SK-N-SH (cell line): ENCODE data around the gene ZHX3. TPM values are rescaled to one million over a fixed set of nuclear protein-coding genes. Genes with fewer than 3 reads are reported as not detected.

Experiments
- CTCF ChIA-PET: fragments of 300-600, 350-600 bp; formaldehyde crosslinking; extraction: SDS; loops from one replicate; lab custom pipeline; 2021; lab: Yijun Ruan, JAX
- POLR2A ChIA-PET: fragments of 350-600 bp; sonication (Branson Sonifier 250); formaldehyde crosslinking; extraction: SDS; loops from one replicate; lab custom pipeline; 2020; ENCODE audit warnings: antibody characterized with exemption, inconsistent platforms; lab: Yijun Ruan, JAX
- DNase-seq: peaks from one replicate; pipeline ENCODE4 v3.0.0; 2012
- H2AFZ ChIP-seq: fragments of 200-600 bp; sonication (generic); 2 replicates; pipeline ENCODE4 v1.8.1; 2016; ENCODE audit warnings: antibody characterized with exemption, mild to moderate bottlenecking, low read depth
- H3F3A ChIP-seq: fragments of 200-600 bp; sonication (generic); replicated peaks from 2 replicates; pipeline ENCODE3; 2016; ENCODE audit warnings: antibody characterized with exemption, mild to moderate bottlenecking; ENCODE audit not compliant: insufficient read depth
- H3K27ac ChIP-seq, 2 experiments: fragments of 200-500 bp in 1 of 2; fragments of 200-600 bp in 1 of 2; sonication (Bioruptor generic) in 1 of 2; sonication (generic), shearing (Covaris generic) in 1 of 2; 2 replicates each; pipeline versions ENCODE4 v1.5.1 to v1.6.1; 2014 to 2016; ENCODE audit warnings: low read depth in 2 of 2, inconsistent platforms in 1 of 2, low read length in 1 of 2, mild to moderate bottlenecking in 1 of 2, mixed read lengths in 1 of 2
- H3K27me3 ChIP-seq: fragments of 200-600 bp; sonication (generic), shearing (Covaris generic); 2 replicates; pipeline ENCODE4 v1.6.1; 2016; ENCODE audit warnings: mixed run types; ENCODE audit not compliant: insufficient read depth
- H3K36me3 ChIP-seq, 2 experiments: fragments of 200-500 bp in 1 of 2; fragments of 200-600 bp in 1 of 2; sonication (Bioruptor generic) in 1 of 2; sonication (generic) in 1 of 2; replicated peaks in 1 of 2; 2 replicates each; pipeline versions ENCODE3 to v1.5.1; 2014 to 2016; ENCODE audit warnings: low read length in 1 of 2, mild to moderate bottlenecking in 1 of 2; ENCODE audit not compliant: insufficient read depth in 2 of 2, control insufficient read depth in 1 of 2
- H3K4me1 ChIP-seq, 2 experiments: fragments of 200-500 bp in 1 of 2; fragments of 200-600 bp in 1 of 2; sonication (Bioruptor generic) in 1 of 2; sonication (generic), shearing (Covaris generic) in 1 of 2; 2 replicates each; pipeline versions ENCODE4 v1.5.1 to v1.6.1; 2014 to 2016; ENCODE audit warnings: low read depth in 1 of 2, low read length in 1 of 2, mixed run types in 1 of 2; ENCODE audit not compliant: insufficient read depth in 2 of 2, control insufficient read depth in 1 of 2
- H3K4me2 ChIP-seq: fragments of 200-600 bp; sonication (generic), shearing (Covaris generic); 2 replicates; pipeline ENCODE4 v1.6.1; 2017; ENCODE audit warnings: mixed run types
- H3K4me3 ChIP-seq, 2 experiments: fragments of 200-500 bp in 1 of 2; fragments of 200-600 bp in 1 of 2; sonication (Bioruptor generic) in 1 of 2; sonication (generic), shearing (Covaris generic) in 1 of 2; 2 replicates each; pipeline versions ENCODE4 v1.5.1 to v1.8.1; 2014 to 2016; ENCODE audit warnings: low read depth in 2 of 2, inconsistent platforms in 1 of 2, low read length in 1 of 2, mild to moderate bottlenecking in 1 of 2, mixed read lengths in 1 of 2, moderate library complexity in 1 of 2
- H3K79me2 ChIP-seq: fragments of 200-600 bp; sonication (generic); 2 replicates; pipeline ENCODE4 v1.8.1; 2017; ENCODE audit warnings: mild to moderate bottlenecking; ENCODE audit not compliant: insufficient read depth
- H3K9ac ChIP-seq: fragments of 200-600 bp; sonication (generic); 2 replicates; pipeline ENCODE4 v1.6.1; 2017; ENCODE audit warnings: mixed run types
- H3K9me2 ChIP-seq: fragments of 200-600 bp; sonication (generic); 2 replicates; pipeline ENCODE4 v1.6.1; 2017; ENCODE audit warnings: mixed run types
- H3K9me3 ChIP-seq: fragments of 200-600 bp; sonication (generic); 2 replicates; pipeline ENCODE4 v1.6.1; 2017; ENCODE audit warnings: mixed run types, mild to moderate bottlenecking, moderate library complexity
- H4K20me1 ChIP-seq: fragments of 200-600 bp; sonication (generic); 2 replicates; pipeline ENCODE4 v1.6.1; 2017; ENCODE audit warnings: mild to moderate bottlenecking, mixed run types; ENCODE audit not compliant: insufficient read depth
- CHD2 ChIP-seq: fragments of 150-350 bp; IDR thresholded peaks from 2 replicates; pipeline ENCODE4 v1.6.1; 2018; ENCODE audit warnings: low read length; ENCODE audit not compliant: partially characterized antibody
- EP300 ChIP-seq, 2 experiments: IDR thresholded peaks; 2 replicates each; pipeline versions ENCODE4 v1.4.0 to v1.6.1; 2012; ENCODE audit warnings: borderline replicate concordance in 1 of 2, low read depth in 1 of 2, low read length in 1 of 2
- FOSL2 ChIP-seq: IDR thresholded peaks from 2 replicates; pipeline ENCODE4 v1.4.0; 2012; ENCODE audit warnings: low read depth, mild to moderate bottlenecking, moderate library complexity, borderline replicate concordance
- FOXJ3 ChIP-seq: sonication (generic); formaldehyde crosslinking; IDR thresholded peaks from 2 replicates; pipeline ENCODE4 v1.5.1; 2020; ENCODE audit warnings: mild to moderate bottlenecking, missing genetic modification reagents
- GABPA ChIP-seq: IDR thresholded peaks from 2 replicates; pipeline ENCODE4 v1.4.0; 2012; ENCODE audit warnings: low read depth, mild to moderate bottlenecking
- GATA2 ChIP-seq: sonication (generic); formaldehyde crosslinking; IDR thresholded peaks from 2 replicates; pipeline ENCODE4 v1.5.0; 2020; ENCODE audit warnings: mild to moderate bottlenecking, missing genetic modification reagents
- NFIC ChIP-seq: IDR thresholded peaks from 2 replicates; pipeline ENCODE4 v1.4.0; 2012; ENCODE audit warnings: borderline replicate concordance
- NRF1 ChIP-seq: IDR thresholded peaks from 2 replicates; pipeline ENCODE4 v1.6.1; 2012; ENCODE audit warnings: low read depth, mild to moderate bottlenecking, low read length
- RFX5 ChIP-seq: IDR thresholded peaks from 2 replicates; pipeline ENCODE4 v1.6.1; 2012; ENCODE audit warnings: mild to moderate bottlenecking, improper control_type of control experiment, low read length
- RXRA ChIP-seq: IDR thresholded peaks from 2 replicates; pipeline ENCODE4 v1.4.0; 2012; ENCODE audit warnings: low read depth, mild to moderate bottlenecking, borderline replicate concordance
- SIN3A ChIP-seq: IDR thresholded peaks from 2 replicates; pipeline ENCODE4 v1.6.1; 2012; ENCODE audit warnings: low read depth, mild to moderate bottlenecking, low read length, moderate library complexity, borderline replicate concordance
- TEAD4 ChIP-seq: IDR thresholded peaks from 2 replicates; pipeline ENCODE4 v1.4.0; 2012; ENCODE audit warnings: mild to moderate bottlenecking, borderline replicate concordance; ENCODE audit not compliant: insufficient read depth
- YY1 ChIP-seq: IDR thresholded peaks from 2 replicates; pipeline ENCODE4 v1.4.0; 2012; ENCODE audit warnings: low read depth, mild to moderate bottlenecking
- WGBS: methylation state at CpG from one replicate; pipeline ENCODE4 v1.1.6; 2017; ENCODE audit warnings: low lambda C conversion rate; 5-methylcytosine and 5-hydroxymethylcytosine counted together
- polyA plus RNA-seq, 3 experiments: library from polyadenylated mRNA; depleted of rRNA; stranded (reverse); fragments of >200 nt; gene quantifications; 2 replicates each; pipeline ENCODE4 v1.2.3, GENCODE V29; 2012
- TF ChIP-seq, protein P1 (sequence below): fragments of 200-600 bp; sonication (generic); IDR thresholded peaks from 2 replicates; pipeline ENCODE4 v1.6.1; 2017; ENCODE audit warnings: antibody characterized with exemption, mild to moderate bottlenecking, moderate library complexity
- TF ChIP-seq, protein P2 (sequence below): IDR thresholded peaks from 2 replicates; pipeline ENCODE4 v1.6.1; 2012; ENCODE audit warnings: mild to moderate bottlenecking, low read depth, low read length, moderate library complexity
- TF ChIP-seq, protein P3 (sequence below): IDR thresholded peaks from 2 replicates; pipeline ENCODE4 v1.4.0; 2012; ENCODE audit warnings: low read depth, borderline replicate concordance
- TF ChIP-seq, protein P4 (sequence below): fragments of 150-350 bp; IDR thresholded peaks from 2 replicates; pipeline ENCODE4 v1.6.1; 2016; ENCODE audit warnings: mild to moderate bottlenecking, low read depth, low read length

ZHX3 gene
- polyA plus RNA-seq, 1 of the 3 experiments (the other 2 are of a cell fraction), result 6.0 TPM

DNA sequence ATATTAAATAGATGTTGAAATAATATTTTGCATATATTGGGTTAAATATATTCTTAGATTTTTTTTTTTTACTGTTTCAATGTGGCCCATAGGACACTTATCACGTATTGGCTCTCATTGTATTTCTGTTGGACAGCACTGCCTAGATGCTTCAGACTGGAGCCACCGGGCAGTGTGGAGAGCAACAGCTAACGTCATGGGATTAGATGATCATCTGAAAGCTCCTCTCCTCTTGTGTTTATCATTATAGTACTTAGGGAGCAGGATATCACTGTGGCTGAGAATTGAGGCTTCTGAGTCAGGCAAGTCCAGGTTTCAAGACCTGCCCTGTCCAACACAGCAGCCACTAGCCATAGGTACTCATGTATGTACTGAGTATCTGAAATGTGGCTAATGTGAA lies 87.4 kb downstream of the ZHX3 start:
- no peak for DNase-seq
- CTCF ChIA-PET, result interaction anchor here (6.1 kb wide), 1 partner anchor 57 kb away, joined by 47 read pairs; no protein-coding TSS in a partner anchor
- H3K9ac ChIP-seq, result no peak overlapping the region

DNA sequence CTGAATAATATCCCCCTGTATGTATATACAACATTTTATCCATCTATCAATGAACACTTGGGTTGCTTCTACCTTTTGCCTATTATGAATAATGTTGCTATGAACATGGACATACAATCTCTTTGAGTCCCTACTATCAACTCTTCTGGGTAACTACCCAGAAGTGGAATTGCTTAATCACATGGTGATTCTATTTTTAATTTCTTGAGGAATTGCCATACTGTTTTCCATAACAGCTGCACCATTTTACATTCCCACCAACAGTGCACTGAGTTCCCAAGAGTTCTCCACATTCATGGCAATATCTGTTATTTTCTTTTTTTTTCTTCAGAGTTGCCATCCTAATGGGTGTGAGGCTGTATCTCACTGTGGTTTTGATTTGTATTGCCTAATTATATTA lies 88.3 kb downstream of the ZHX3 start:
- no peaks in the 10 kb centered on the region for H3K9me3 ChIP-seq
- POLR2A ChIA-PET, result interaction anchor here (0.6 kb wide), 1 partner anchor 261 kb away, joined by 3 read pairs; no protein-coding TSS in a partner anchor
- H3K4me2 ChIP-seq, result no peak overlapping the region
- TF ChIP-seq, protein P1, sequence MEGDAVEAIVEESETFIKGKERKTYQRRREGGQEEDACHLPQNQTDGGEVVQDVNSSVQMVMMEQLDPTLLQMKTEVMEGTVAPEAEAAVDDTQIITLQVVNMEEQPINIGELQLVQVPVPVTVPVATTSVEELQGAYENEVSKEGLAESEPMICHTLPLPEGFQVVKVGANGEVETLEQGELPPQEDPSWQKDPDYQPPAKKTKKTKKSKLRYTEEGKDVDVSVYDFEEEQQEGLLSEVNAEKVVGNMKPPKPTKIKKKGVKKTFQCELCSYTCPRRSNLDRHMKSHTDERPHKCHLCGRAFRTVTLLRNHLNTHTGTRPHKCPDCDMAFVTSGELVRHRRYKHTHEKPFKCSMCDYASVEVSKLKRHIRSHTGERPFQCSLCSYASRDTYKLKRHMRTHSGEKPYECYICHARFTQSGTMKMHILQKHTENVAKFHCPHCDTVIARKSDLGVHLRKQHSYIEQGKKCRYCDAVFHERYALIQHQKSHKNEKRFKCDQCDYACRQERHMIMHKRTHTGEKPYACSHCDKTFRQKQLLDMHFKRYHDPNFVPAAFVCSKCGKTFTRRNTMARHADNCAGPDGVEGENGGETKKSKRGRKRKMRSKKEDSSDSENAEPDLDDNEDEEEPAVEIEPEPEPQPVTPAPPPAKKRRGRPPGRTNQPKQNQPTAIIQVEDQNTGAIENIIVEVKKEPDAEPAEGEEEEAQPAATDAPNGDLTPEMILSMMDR, result no peak
- TF ChIP-seq, protein P2, sequence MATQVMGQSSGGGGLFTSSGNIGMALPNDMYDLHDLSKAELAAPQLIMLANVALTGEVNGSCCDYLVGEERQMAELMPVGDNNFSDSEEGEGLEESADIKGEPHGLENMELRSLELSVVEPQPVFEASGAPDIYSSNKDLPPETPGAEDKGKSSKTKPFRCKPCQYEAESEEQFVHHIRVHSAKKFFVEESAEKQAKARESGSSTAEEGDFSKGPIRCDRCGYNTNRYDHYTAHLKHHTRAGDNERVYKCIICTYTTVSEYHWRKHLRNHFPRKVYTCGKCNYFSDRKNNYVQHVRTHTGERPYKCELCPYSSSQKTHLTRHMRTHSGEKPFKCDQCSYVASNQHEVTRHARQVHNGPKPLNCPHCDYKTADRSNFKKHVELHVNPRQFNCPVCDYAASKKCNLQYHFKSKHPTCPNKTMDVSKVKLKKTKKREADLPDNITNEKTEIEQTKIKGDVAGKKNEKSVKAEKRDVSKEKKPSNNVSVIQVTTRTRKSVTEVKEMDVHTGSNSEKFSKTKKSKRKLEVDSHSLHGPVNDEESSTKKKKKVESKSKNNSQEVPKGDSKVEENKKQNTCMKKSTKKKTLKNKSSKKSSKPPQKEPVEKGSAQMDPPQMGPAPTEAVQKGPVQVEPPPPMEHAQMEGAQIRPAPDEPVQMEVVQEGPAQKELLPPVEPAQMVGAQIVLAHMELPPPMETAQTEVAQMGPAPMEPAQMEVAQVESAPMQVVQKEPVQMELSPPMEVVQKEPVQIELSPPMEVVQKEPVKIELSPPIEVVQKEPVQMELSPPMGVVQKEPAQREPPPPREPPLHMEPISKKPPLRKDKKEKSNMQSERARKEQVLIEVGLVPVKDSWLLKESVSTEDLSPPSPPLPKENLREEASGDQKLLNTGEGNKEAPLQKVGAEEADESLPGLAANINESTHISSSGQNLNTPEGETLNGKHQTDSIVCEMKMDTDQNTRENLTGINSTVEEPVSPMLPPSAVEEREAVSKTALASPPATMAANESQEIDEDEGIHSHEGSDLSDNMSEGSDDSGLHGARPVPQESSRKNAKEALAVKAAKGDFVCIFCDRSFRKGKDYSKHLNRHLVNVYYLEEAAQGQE, result no peak
- TF ChIP-seq, protein P3, sequence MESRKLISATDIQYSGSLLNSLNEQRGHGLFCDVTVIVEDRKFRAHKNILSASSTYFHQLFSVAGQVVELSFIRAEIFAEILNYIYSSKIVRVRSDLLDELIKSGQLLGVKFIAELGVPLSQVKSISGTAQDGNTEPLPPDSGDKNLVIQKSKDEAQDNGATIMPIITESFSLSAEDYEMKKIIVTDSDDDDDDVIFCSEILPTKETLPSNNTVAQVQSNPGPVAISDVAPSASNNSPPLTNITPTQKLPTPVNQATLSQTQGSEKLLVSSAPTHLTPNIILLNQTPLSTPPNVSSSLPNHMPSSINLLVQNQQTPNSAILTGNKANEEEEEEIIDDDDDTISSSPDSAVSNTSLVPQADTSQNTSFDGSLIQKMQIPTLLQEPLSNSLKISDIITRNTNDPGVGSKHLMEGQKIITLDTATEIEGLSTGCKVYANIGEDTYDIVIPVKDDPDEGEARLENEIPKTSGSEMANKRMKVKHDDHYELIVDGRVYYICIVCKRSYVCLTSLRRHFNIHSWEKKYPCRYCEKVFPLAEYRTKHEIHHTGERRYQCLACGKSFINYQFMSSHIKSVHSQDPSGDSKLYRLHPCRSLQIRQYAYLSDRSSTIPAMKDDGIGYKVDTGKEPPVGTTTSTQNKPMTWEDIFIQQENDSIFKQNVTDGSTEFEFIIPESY, result no peak
- TF ChIP-seq RXRA (no peak), CHD2 (no peak), RFX5 (no peak), FOXJ3 (CRISPR knock-in tag) (no peak), NFIC (no peak), NRF1 (no peak), FOSL2 (no peak), GATA2 (CRISPR knock-in tag) (no peak), YY1 (no peak), TEAD4 (no peak)
- TF ChIP-seq, protein P4, sequence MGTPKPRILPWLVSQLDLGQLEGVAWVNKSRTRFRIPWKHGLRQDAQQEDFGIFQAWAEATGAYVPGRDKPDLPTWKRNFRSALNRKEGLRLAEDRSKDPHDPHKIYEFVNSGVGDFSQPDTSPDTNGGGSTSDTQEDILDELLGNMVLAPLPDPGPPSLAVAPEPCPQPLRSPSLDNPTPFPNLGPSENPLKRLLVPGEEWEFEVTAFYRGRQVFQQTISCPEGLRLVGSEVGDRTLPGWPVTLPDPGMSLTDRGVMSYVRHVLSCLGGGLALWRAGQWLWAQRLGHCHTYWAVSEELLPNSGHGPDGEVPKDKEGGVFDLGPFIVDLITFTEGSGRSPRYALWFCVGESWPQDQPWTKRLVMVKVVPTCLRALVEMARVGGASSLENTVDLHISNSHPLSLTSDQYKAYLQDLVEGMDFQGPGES, result no peak

More for the DNA sequence above, 87.4 kb downstream of the ZHX3 start:
- H3K4me2 ChIP-seq, result no peak overlapping the region
- peaks cover 7% of the 10 kb centered on the region for H3K79me2 ChIP-seq
- H3K27me3 ChIP-seq, result no peaks in the 10 kb centered on the region
- H3K9me3 ChIP-seq, result no peaks in the 10 kb centered on the region
- H3K36me3 ChIP-seq, result no peaks in the 10 kb centered on the region
- H3F3A ChIP-seq, result peaks cover 6% of the 10 kb centered on the region
- H2AFZ ChIP-seq, result no peak overlapping the region
- no peaks in the 10 kb centered on the region for H3K9me2 ChIP-seq
- H3K4me1 ChIP-seq, result peaks cover 7 to 21% of the 10 kb centered on the region in 2 experiments; a peak in 3 of 4 replicates
- H4K20me1 ChIP-seq, result no peaks in the 10 kb centered on the region
- POLR2A ChIA-PET, result no interaction called here
- 93% methylated on average over 3 of the region's 3 CpGs for WGBS
- H3K4me3 ChIP-seq, result no peak overlapping the region
- TF ChIP-seq, protein P4, result no peak
- no peak for TF ChIP-seq SIN3A
- no peak for TF ChIP-seq FOXJ3 (CRISPR knock-in tag)
- no peak for TF ChIP-seq NFIC
- TF ChIP-seq GABPA, result no peak
- TF ChIP-seq EP300 (IDR thresholded peaks at IDR 0.05; ENCODE audit: borderline replicate concordance in 1 of 2, low read depth in 1 of 2, low read length in 1 of 2), result no peak
- no peak overlapping the region for H3K27ac ChIP-seq

More for the DNA sequence above, 88.3 kb downstream of the ZHX3 start:
- H2AFZ ChIP-seq, result no peak overlapping the region
- H4K20me1 ChIP-seq, result no peaks in the 10 kb centered on the region
- CTCF ChIA-PET, result interaction anchor here (6.1 kb wide), 1 partner anchor 56 kb away, joined by 47 read pairs; no protein-coding TSS in a partner anchor
- H3K4me1 ChIP-seq, result peaks cover 7 to 21% of the 10 kb centered on the region in 2 experiments; a peak in 3 of 4 replicates
- no peak for DNase-seq
- H3K27ac ChIP-seq, result no peak overlapping the region
- no peaks in the 10 kb centered on the region for H3K36me3 ChIP-seq
- H3K9me2 ChIP-seq, result no peaks in the 10 kb centered on the region
- H3K79me2 ChIP-seq, result peaks cover 7% of the 10 kb centered on the region
- no peak overlapping the region for H3K4me3 ChIP-seq
- H3K9ac ChIP-seq, result no peak overlapping the region
- peaks cover 6% of the 10 kb centered on the region for H3F3A ChIP-seq
- H3K27me3 ChIP-seq, result no peaks in the 10 kb centered on the region
